ENCODE data around the gene TRIB2.
A peak's percentile ranks its signal among the peaks of the same experiment; 100 is the strongest.
"Not testable (repeated sequence)": the region's sequence is repeated elsewhere in the genome, so short reads cannot be mapped to it uniquely, and the experiment has no call there.

TRIB2 gene

DNA sequence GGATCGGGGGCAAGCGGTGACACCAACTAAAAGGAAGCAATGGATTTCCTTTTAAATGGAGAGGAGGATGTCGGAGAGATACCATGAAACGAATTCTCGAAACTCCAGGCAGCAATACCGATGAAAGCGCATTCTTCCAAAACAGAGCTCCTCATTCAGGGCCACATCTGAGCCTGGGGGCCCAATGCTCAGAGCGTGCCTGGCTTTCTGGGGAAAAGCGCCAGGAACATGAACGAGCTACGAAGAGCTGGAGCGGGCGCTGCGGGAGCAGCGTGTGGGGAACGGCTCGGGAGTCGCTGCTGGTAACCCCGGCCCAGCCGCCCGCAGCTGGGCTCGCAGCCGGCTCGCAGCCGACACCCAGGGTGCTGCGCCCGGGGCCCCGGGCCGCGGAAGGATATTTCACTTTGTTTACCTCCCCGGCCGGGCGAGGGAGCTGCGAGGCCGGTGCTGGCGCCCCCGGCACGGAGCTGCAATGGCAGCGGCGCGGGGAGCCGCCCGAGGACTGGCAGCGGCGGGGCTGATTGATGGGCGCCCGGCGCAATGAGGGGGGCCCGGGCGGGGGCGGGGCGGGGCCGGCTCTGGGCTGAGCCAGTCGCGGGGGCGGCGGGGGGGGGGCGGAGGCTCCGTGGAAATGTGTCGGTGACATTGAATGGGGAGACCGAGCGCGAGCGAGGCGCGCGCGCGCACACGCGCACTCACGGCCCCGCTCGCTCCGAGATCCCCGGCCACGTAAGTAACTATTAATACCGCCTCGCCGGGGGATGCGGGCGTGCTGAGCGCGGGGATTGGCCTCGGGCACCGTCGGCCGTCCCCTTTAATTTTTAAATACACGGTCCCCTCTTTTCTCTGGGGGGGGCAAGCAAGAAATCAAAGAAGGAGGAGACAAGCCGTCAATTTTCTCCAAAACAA, at the start of gene TRIB2:
TSS of gene TRIB2 (plus strand) at position 655 of the 909 bp plus-strand sequence. CDS start 1,372 bp downstream, outside the sequence.
- H3K27ac ChIP-seq (ENCODE audit: low read length): peak within 1 kb of the TSS; percentile 63
- no peaks in the 10 kb centered on the region for H3K9me3 ChIP-seq (ENCODE audit: control insufficient read depth, low read depth, low read length)
- peak within 1 kb of the TSS; percentile 88 for H3K4me3 ChIP-seq (ENCODE audit: low read length)
- no peaks in the 10 kb centered on the region for H3K36me3 ChIP-seq (ENCODE audit: control insufficient read depth, low read depth, low read length)
- no peaks in the 10 kb centered on the region for H3K27me3 ChIP-seq (ENCODE audit: control insufficient read depth, insufficient read depth, low read length)
- peak within 1 kb of the TSS; percentile 97 for H3K9ac ChIP-seq (ENCODE audit: low read length)
- H3K4me1 ChIP-seq (ENCODE audit: control insufficient read depth, low read depth, low read length): peaks cover 33% of the 10 kb centered on the region

DNA sequence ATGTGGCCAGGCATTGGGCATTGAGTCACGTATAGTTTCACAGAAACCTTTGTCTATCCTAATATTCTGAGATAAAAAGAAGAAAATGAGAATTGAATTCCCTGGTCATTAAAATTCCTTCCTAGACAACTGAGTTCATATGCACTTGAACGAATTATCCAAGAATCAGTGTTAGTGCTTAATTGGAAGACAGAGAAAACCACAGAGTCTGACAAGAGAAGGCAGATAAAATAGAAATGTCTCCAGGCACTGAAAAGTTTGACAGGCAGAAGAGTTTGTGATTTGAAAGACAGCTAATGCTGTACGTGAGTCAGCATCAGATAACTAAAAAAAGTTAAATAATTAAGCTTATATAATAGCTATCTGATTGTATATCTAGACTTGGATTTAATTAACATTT, 47.7 kb upstream of the TRIB2 start:
- H3K36me3 ChIP-seq (ENCODE audit: control insufficient read depth, low read depth, low read length): no peaks in the 10 kb centered on the region

DNA sequence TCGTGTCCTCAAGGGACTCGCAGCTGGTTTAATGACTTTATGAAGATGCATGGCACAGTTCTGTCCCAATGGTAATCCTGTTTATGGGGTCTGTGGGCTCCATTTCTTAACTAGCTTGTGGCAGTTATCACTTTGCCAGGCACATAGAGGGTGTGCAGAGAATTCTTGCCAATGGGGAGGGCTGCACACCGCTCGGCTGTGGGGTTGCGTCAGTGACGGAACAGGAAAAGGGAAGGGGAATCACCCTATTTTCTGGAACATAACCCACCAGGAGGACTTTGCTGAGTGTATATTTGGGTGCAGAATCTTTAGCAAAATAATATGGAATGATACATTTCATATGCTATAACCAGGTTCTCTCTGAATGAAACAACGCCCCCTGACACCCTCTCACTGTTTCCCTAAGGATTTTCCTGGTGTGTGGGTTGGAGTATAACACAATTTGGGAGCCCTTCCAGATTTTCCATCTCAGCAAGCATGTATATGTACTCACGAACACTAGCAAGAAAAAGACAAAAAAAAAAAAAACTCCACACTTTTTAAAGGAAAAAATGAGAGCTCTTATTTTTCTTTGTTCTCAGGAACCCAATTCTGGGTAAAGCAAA, 43.9 kb upstream of the TRIB2 start:
- Histone ChIP-seq H3K9me3 (ENCODE audit: control insufficient read depth, low read depth, low read length) (no peaks in the 10 kb centered on the region), H3K9ac (ENCODE audit: low read length) (no peak overlapping the region), H3K4me1 (ENCODE audit: control insufficient read depth, low read depth, low read length) (no peaks in the 10 kb centered on the region), H3K27me3 (ENCODE audit: control insufficient read depth, insufficient read depth, low read length) (no peaks in the 10 kb centered on the region), H3K36me3 (ENCODE audit: control insufficient read depth, low read depth, low read length) (no peaks in the 10 kb centered on the region), H3K4me3 (ENCODE audit: low read length) (no peak overlapping the region), H3K27ac (ENCODE audit: low read length) (no peak overlapping the region)

More for the DNA sequence above, 47.7 kb upstream of the TRIB2 start:
- Histone ChIP-seq H3K9me3 (ENCODE audit: control insufficient read depth, low read depth, low read length) (peaks cover 7% of the 10 kb centered on the region), H3K27me3 (ENCODE audit: control insufficient read depth, insufficient read depth, low read length) (no peaks in the 10 kb centered on the region), H3K9ac (ENCODE audit: low read length) (no peak overlapping the region), H3K27ac (ENCODE audit: low read length) (no peak overlapping the region), H3K4me1 (ENCODE audit: control insufficient read depth, low read depth, low read length) (no peaks in the 10 kb centered on the region), H3K4me3 (ENCODE audit: low read length) (no peak overlapping the region)

DNA sequence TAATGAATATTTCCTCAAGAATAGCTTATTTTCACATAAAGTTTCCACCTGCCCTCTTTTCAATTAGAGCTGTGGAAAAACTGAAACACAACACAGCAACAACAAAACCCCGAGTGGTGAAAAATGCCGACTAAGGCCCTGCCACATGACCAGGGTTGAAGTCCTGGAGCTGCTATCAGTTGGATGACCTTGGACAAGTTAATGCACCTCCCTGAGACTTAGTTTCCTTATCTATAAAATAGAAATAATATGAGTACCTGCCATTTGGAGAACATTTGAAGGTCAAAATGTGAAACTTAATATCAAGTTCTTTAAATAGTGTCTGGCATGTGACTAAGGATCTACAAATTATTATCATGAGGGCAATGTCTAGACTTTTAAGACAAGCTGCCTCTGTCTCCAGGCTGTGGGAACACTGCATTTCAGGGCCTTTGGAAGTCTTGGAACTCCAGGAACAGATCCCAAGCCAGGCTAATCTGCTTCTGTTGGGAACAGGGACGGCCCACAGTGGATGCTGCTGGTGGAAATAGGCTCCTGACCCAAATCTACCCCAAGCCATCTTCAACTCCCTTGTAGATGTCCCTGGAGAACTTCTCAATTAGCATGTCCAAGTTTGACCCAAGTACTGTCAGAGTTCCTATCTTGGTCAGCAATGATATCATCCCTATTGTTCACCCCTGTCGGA, 42.0 kb upstream of the TRIB2 start:
- Histone ChIP-seq H3K36me3 (ENCODE audit: control insufficient read depth, low read depth, low read length) (no peaks in the 10 kb centered on the region), H3K4me3 (ENCODE audit: low read length) (no peak overlapping the region), H3K27me3 (ENCODE audit: control insufficient read depth, insufficient read depth, low read length) (no peaks in the 10 kb centered on the region), H3K9ac (ENCODE audit: low read length) (no peak overlapping the region), H3K4me1 (ENCODE audit: control insufficient read depth, low read depth, low read length) (no peaks in the 10 kb centered on the region), H3K9me3 (ENCODE audit: control insufficient read depth, low read depth, low read length) (no peaks in the 10 kb centered on the region), H3K27ac (ENCODE audit: low read length) (no peak overlapping the region)

DNA sequence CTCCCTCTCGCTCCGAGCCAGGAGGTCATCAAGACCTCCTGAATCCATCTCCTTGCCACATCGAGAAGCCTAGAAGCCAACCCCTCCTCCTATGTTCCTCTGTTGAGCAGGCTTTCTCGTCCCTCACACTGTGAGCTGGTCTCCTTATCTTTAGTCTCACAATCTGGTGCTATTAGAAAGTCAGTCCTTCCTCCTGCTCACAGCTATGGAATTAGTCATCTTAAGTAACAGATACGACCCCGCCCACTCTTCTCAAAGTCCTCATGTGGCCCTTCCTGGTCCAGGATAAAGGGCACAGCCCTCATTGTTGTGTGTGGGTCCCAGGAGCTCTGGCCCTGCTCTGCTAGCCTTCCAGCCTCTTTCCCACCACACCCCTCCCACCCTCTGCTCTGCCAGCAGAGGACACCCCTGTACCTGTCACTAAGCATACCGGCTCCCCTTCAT, 41.4 kb upstream of the TRIB2 start:
- no peak overlapping the region for H3K27ac ChIP-seq (ENCODE audit: low read length)
- H3K9me3 ChIP-seq (ENCODE audit: control insufficient read depth, low read depth, low read length): no peaks in the 10 kb centered on the region
- H3K4me1 ChIP-seq (ENCODE audit: control insufficient read depth, low read depth, low read length): no peaks in the 10 kb centered on the region
- no peaks in the 10 kb centered on the region for H3K27me3 ChIP-seq (ENCODE audit: control insufficient read depth, insufficient read depth, low read length)
- H3K9ac ChIP-seq (ENCODE audit: low read length): no peak overlapping the region
- H3K36me3 ChIP-seq (ENCODE audit: control insufficient read depth, low read depth, low read length): no peaks in the 10 kb centered on the region
- H3K4me3 ChIP-seq (ENCODE audit: low read length): no peak overlapping the region

DNA sequence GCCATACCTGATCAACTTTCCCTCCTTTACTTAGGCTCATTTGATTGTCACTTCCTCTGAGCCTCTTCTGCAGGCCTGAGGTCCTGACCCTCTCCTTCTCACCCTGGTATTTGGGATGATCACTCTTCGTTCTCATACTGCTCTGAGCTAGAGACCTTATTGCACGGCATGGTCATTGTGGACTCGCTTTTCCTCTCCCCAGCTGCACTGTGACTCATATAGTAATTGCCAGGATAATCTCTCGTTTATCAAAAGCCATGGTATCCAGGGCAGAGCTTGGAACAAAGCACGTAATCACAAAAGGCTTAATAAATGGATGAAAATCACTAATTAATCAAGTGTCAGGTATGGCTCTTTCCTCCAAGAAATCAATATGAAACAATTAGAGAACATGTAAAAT, 40.9 kb upstream of the TRIB2 start:
- Histone ChIP-seq H3K27ac (ENCODE audit: low read length) (no peak overlapping the region), H3K27me3 (ENCODE audit: control insufficient read depth, insufficient read depth, low read length) (no peaks in the 10 kb centered on the region), H3K36me3 (ENCODE audit: control insufficient read depth, low read depth, low read length) (no peaks in the 10 kb centered on the region), H3K4me1 (ENCODE audit: control insufficient read depth, low read depth, low read length) (no peaks in the 10 kb centered on the region), H3K4me3 (ENCODE audit: low read length) (no peak overlapping the region), H3K9me3 (ENCODE audit: control insufficient read depth, low read depth, low read length) (no peaks in the 10 kb centered on the region), H3K9ac (ENCODE audit: low read length) (no peak overlapping the region)

DNA sequence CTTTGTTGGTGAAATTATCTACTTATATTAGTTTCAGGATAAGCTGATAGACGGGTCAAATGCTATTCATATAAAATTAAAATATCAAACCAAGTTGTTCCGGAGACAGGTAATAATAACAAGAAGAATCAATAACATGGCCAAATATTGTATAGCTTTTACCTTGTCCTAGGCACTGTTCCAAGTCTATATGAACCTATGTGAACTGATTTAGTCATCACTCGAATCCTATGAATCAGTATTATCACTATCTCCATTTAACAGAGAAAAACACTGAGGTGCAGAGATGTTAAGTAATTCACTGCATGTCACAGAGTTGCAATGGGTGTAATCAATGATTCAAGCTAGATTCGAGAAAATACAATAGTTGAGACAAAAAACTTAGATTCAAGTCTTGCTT, 40.0 kb upstream of the TRIB2 start:
- H3K27ac ChIP-seq (ENCODE audit: low read length): no peak overlapping the region
- H3K36me3 ChIP-seq (ENCODE audit: control insufficient read depth, low read depth, low read length): no peaks in the 10 kb centered on the region
- no peaks in the 10 kb centered on the region for H3K4me1 ChIP-seq (ENCODE audit: control insufficient read depth, low read depth, low read length)
- no peaks in the 10 kb centered on the region for H3K9me3 ChIP-seq (ENCODE audit: control insufficient read depth, low read depth, low read length)
- H3K27me3 ChIP-seq (ENCODE audit: control insufficient read depth, insufficient read depth, low read length): no peaks in the 10 kb centered on the region
- no peak overlapping the region for H3K4me3 ChIP-seq (ENCODE audit: low read length)
- no peak overlapping the region for H3K9ac ChIP-seq (ENCODE audit: low read length)

DNA sequence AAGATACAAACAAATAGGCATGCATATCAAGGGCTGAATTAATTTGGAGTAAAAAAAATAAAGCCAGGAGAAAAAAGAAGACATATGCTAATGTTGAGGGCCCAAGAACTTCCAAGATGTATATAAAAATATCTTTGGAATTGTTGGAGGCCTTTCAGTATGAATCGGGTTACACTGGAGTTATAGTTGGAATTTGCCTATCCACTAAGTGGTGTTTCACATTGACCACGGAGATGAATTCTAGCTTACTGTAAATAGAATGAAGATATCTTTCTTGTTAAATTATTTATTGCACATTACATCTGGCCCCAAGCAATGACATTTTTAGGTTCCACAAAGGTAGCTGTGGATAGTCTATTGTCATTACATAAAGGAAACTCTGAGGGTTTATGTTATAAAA, 38.5 kb upstream of the TRIB2 start:
- no peak overlapping the region for H3K4me3 ChIP-seq (ENCODE audit: low read length)
- H3K4me1 ChIP-seq (ENCODE audit: control insufficient read depth, low read depth, low read length): peaks cover 7% of the 10 kb centered on the region
- H3K27ac ChIP-seq (ENCODE audit: low read length): no peak overlapping the region
- no peak overlapping the region for H3K9ac ChIP-seq (ENCODE audit: low read length)
- H3K9me3 ChIP-seq (ENCODE audit: control insufficient read depth, low read depth, low read length): no peaks in the 10 kb centered on the region
- no peaks in the 10 kb centered on the region for H3K27me3 ChIP-seq (ENCODE audit: control insufficient read depth, insufficient read depth, low read length)
- H3K36me3 ChIP-seq (ENCODE audit: control insufficient read depth, low read depth, low read length): no peaks in the 10 kb centered on the region

DNA sequence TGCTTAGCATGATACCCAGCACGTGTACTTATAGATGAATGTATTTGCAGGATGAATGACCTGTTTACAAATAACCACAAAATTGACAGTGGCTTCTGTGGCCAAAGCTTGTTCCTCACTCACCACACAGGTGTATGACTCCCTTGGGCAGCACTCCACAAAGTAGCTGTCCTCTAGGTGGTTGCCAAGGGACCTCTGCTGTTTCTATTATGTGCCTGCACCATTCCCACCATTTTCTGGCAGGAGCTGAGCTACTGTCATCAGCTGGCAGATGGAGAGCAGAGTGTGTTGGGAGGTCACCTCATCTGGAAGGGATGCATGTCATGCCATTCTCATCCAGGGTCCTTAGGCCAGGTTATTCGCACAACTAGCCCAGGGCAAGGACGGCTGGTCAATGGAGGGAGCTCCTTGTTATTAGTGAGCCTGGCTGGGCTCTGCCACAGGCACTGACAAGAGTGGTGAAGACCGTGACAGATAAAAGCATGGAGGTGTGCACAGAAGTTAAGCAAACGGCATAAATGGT, 37.1 kb upstream of the TRIB2 start:
- Histone ChIP-seq H3K27me3 (ENCODE audit: control insufficient read depth, insufficient read depth, low read length) (no peaks in the 10 kb centered on the region), H3K4me1 (ENCODE audit: control insufficient read depth, low read depth, low read length) (peaks cover 21% of the 10 kb centered on the region), H3K27ac (ENCODE audit: low read length) (no peak overlapping the region), H3K9me3 (ENCODE audit: control insufficient read depth, low read depth, low read length) (no peaks in the 10 kb centered on the region), H3K4me3 (ENCODE audit: low read length) (no peak overlapping the region), H3K36me3 (ENCODE audit: control insufficient read depth, low read depth, low read length) (no peaks in the 10 kb centered on the region), H3K9ac (ENCODE audit: low read length) (no peak overlapping the region)

DNA sequence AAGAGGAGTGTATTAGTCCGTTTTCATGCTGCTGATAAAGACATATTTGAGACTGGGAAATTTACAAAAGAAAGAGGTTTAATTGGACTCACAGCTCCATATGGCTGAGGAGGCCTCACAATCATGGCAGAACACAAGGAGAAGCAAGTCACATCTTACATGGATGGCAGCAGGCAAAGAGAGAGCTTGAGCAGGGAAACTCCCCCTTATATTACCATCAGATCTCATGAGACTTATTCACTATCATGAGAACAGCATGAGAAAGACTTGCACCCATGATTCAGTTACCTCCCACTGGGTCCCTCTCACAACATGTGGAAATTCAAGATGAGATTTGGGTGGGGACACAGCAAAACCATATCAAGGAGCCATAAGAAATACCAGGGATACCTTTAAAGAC, 36.6 kb upstream of the TRIB2 start:
- not testable (repeated sequence) for H3K9ac ChIP-seq (ENCODE audit: low read length); H3K4me3 ChIP-seq (ENCODE audit: low read length); H3K27ac ChIP-seq (ENCODE audit: low read length); H3K27me3 ChIP-seq (ENCODE audit: control insufficient read depth, insufficient read depth, low read length); H3K36me3 ChIP-seq (ENCODE audit: control insufficient read depth, low read depth, low read length); H3K9me3 ChIP-seq (ENCODE audit: control insufficient read depth, low read depth, low read length)
- peaks cover 26% of the 10 kb centered on the region for H3K4me1 ChIP-seq (ENCODE audit: control insufficient read depth, low read depth, low read length)

DNA sequence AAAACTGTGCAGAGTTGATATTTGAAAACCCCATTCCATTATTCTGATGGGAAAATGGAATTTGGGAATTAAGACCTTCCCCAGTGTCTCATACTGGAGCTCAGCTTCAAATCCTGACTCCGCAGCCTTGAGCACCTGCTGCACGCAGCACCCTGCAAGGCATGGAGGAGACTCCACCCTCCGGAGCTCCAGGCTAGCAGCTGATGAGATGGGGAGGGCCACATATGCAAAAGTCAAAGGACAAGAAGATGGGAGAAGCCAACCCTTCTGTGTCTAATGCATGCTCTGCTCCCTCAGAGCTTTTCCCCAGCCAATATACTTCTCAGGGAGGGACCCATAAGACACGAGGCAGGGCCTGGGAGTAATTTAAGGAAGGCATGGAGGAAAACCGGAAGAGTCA, 34.7 kb upstream of the TRIB2 start:
- Histone ChIP-seq H3K4me3 (ENCODE audit: low read length) (no peak overlapping the region), H3K27ac (ENCODE audit: low read length) (no peak overlapping the region), H3K27me3 (ENCODE audit: control insufficient read depth, insufficient read depth, low read length) (no peaks in the 10 kb centered on the region), H3K4me1 (ENCODE audit: control insufficient read depth, low read depth, low read length) (peaks cover 28% of the 10 kb centered on the region), H3K36me3 (ENCODE audit: control insufficient read depth, low read depth, low read length) (no peaks in the 10 kb centered on the region), H3K9ac (ENCODE audit: low read length) (no peak overlapping the region), H3K9me3 (ENCODE audit: control insufficient read depth, low read depth, low read length) (no peaks in the 10 kb centered on the region)

Data from iPS-18a (cell line).